Measurements from ENCODE around the gene LRRC71. TPM values are rescaled to one million over a fixed set of nuclear protein-coding genes. Genes with fewer than 3 reads are reported as not detected.

Gene LRRC71
- total RNA-seq, 1 donor from 2014 or later: not detected

- H3K27ac Mint-ChIP-seq (ENCODE audit: unreplicated experiment): no peak overlapping the region
- TF ChIP-seq, protein P1, sequence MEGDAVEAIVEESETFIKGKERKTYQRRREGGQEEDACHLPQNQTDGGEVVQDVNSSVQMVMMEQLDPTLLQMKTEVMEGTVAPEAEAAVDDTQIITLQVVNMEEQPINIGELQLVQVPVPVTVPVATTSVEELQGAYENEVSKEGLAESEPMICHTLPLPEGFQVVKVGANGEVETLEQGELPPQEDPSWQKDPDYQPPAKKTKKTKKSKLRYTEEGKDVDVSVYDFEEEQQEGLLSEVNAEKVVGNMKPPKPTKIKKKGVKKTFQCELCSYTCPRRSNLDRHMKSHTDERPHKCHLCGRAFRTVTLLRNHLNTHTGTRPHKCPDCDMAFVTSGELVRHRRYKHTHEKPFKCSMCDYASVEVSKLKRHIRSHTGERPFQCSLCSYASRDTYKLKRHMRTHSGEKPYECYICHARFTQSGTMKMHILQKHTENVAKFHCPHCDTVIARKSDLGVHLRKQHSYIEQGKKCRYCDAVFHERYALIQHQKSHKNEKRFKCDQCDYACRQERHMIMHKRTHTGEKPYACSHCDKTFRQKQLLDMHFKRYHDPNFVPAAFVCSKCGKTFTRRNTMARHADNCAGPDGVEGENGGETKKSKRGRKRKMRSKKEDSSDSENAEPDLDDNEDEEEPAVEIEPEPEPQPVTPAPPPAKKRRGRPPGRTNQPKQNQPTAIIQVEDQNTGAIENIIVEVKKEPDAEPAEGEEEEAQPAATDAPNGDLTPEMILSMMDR (conservative IDR thresholded peaks at IDR 0.05): no peak
- DNase-seq (ENCODE audit: low read depth, low spot score): no peak
- no peaks in the 10 kb centered on the region for H3K27me3 Mint-ChIP-seq (ENCODE audit: low read depth)
- H3K4me1 Mint-ChIP-seq: peaks cover 4% of the 10 kb centered on the region
- H3K36me3 Mint-ChIP-seq (ENCODE audit: low read depth): no peaks in the 10 kb centered on the region
- H3K4me3 Mint-ChIP-seq: no peak overlapping the region
- no peaks in the 10 kb centered on the region for H3K9me3 Mint-ChIP-seq
Measured at GRCh38 chr1:156904187-156904959, 16.1 kb upstream of the LRRC71 start.

DNA sequence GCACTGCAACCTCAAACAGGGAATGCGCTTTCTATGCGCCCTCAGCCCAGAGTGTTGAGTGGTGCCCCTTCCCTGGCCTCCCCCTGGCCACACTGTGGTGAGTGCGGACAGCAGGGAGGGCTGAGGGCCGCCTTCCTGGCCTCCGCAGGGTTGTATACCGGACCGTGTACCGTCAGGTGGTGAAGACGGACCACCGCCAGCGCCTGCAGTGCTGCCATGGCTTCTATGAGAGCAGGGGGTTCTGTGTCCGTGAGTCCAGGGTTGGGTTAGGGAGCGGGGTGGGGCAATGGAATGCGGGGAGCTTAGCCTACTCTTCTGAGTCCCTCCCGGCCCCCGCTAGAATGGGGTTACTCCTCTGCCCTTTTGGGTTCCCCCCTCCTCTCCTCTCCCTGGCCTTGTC lies 15.3 kb upstream of the LRRC71 start:
- no peak overlapping the region for H3K4me3 Mint-ChIP-seq
- H3K9me3 Mint-ChIP-seq: no peaks in the 10 kb centered on the region
- H3K36me3 Mint-ChIP-seq (ENCODE audit: low read depth): no peaks in the 10 kb centered on the region
- H3K4me1 Mint-ChIP-seq: peaks cover 4% of the 10 kb centered on the region
- no peak overlapping the region for H3K27ac Mint-ChIP-seq (ENCODE audit: unreplicated experiment)
- no peaks in the 10 kb centered on the region for H3K27me3 Mint-ChIP-seq (ENCODE audit: low read depth)
- DNase-seq (ENCODE audit: low read depth, low spot score): no peak
- TF ChIP-seq, protein P1 (conservative IDR thresholded peaks at IDR 0.05): no peak

GRCh38 chr1:156905651-156906050 lies 14.8 kb upstream of the LRRC71 start:
- Mint-ChIP-seq H3K27ac (ENCODE audit: unreplicated experiment) (no peak overlapping the region), H3K9me3 (no peaks in the 10 kb centered on the region), H3K4me3 (no peak overlapping the region), H3K27me3 (ENCODE audit: low read depth) (no peaks in the 10 kb centered on the region), H3K36me3 (ENCODE audit: low read depth) (no peaks in the 10 kb centered on the region), H3K4me1 (peaks cover 4% of the 10 kb centered on the region)
- DNase-seq (ENCODE audit: low read depth, low spot score): no peak
- TF ChIP-seq, protein P1 (conservative IDR thresholded peaks at IDR 0.05): no peak

- H3K9me3 Mint-ChIP-seq: no peaks in the 10 kb centered on the region
Measured at GRCh38 chr1:156906206-156906906, 14.1 kb upstream of the LRRC71 start.

GRCh38 chr1:156908541-156908940 lies 11.9 kb upstream of the LRRC71 start:
- no peaks in the 10 kb centered on the region for H3K36me3 Mint-ChIP-seq (ENCODE audit: low read depth)
- no peaks in the 10 kb centered on the region for H3K9me3 Mint-ChIP-seq
- TF ChIP-seq, protein P1 (conservative IDR thresholded peaks at IDR 0.05): no peak
- H3K27me3 Mint-ChIP-seq (ENCODE audit: low read depth): no peaks in the 10 kb centered on the region
- H3K4me3 Mint-ChIP-seq: no peak overlapping the region
- no peak overlapping the region for H3K27ac Mint-ChIP-seq (ENCODE audit: unreplicated experiment)
- H3K4me1 Mint-ChIP-seq: peaks cover 4% of the 10 kb centered on the region
- no peak for DNase-seq (ENCODE audit: low read depth, low spot score)

More at GRCh38 chr1:156906206-156906906, 14.1 kb upstream of the LRRC71 start:
- Mint-ChIP-seq H3K4me1 (peaks cover 4% of the 10 kb centered on the region), H3K27ac (ENCODE audit: unreplicated experiment) (no peak overlapping the region), H3K4me3 (no peak overlapping the region), H3K36me3 (ENCODE audit: low read depth) (no peaks in the 10 kb centered on the region), H3K27me3 (ENCODE audit: low read depth) (no peaks in the 10 kb centered on the region)
- no peak for DNase-seq (ENCODE audit: low read depth, low spot score)
- TF ChIP-seq, protein P1 (conservative IDR thresholded peaks at IDR 0.05): no peak

Data from neural crest cell (in vitro differentiated cells).